K562 (cell line): ENCODE results near the gene LAMP1. TPM values are rescaled to one million over a fixed set of nuclear protein-coding genes. Genes with fewer than 3 reads are reported as not detected.

ENCODE experiments used
- ATAC-seq: fragments of 200-7000 bp; cut with Tn5 transposase; 3 replicates; pipeline ENCODE4 v1.9.1; 2020; ENCODE audit warnings: moderate library complexity
- BruUV-seq: library from RNA; stranded (reverse); fragments of 400-500 nt; replicated peaks from 2 replicates; lab custom pipeline; 2021; lab: Mats Ljungman, UMichigan
- CTCF ChIA-PET: fragments of 300-600 bp; formaldehyde crosslinking; extraction: SDS; loops from one replicate; lab custom pipeline; 2021; ENCODE audit warnings: low intra/inter-chr PET ratio; lab: Yijun Ruan, JAX
- POLR2A ChIA-PET: fragments of 300-600, 350-650 bp; sonication (Branson Sonifier 250); formaldehyde crosslinking; extraction: SDS; loops from one replicate; lab custom pipeline; 2021; ENCODE audit warnings: antibody characterized with exemption, inconsistent platforms; lab: Yijun Ruan, JAX
- DNase-seq, 4 experiments: peaks; one replicate each; pipeline versions ENCODE4 v3.0.0 to v3.0.0-alpha.2; 2011 to 2018; ENCODE audit warnings: low spot score in 3 of 4, mixed read lengths in 3 of 4; ENCODE audit errors: extremely low read depth in 1 of 4
- FAIRE-seq: peaks from 2 replicates; lab custom pipeline; 2011; peaks lifted over from hg19 to GRCh38; lab: Jason Lieb, UNC
- H2AFZ ChIP-seq: 2 replicates; pipeline ENCODE4 v1.6.0; 2011; ENCODE audit warnings: low read depth, low read length, control low read depth, inconsistent platforms
- H3K27ac ChIP-seq: fragments of 200-600 bp; 3 replicates; pipeline ENCODE4 v1.8.0; 2011; ENCODE audit warnings: low read depth, mild to moderate bottlenecking, control low read depth, inconsistent platforms, low read length, moderate library complexity, mixed read lengths; ENCODE audit errors: extremely low read depth
- H3K27me3 ChIP-seq, 2 experiments: fragments of 300-600 bp in 1 of 2; 2 replicates in 1 of 2; 3 replicates in 1 of 2; pipeline versions ENCODE4 v1.6.0 to v1.8.0; 2011; ENCODE audit warnings: inconsistent platforms in 2 of 2, low read length in 2 of 2, mild to moderate bottlenecking in 1 of 2, mixed read lengths in 1 of 2, moderate library complexity in 1 of 2; ENCODE audit not compliant: control insufficient read depth in 2 of 2, insufficient read depth in 2 of 2
- H3K36me3 ChIP-seq: fragments of 300-600 bp; 3 replicates; pipeline ENCODE4 v1.8.0; 2011; ENCODE audit warnings: mild to moderate bottlenecking, low read length, inconsistent platforms; ENCODE audit not compliant: control insufficient read depth, insufficient read depth
- H3K4me1 ChIP-seq, 2 experiments: fragments of 200-600 bp in 1 of 2; replicated peaks in 1 of 2; 2 replicates in 1 of 2; 3 replicates in 1 of 2; pipeline versions ENCODE4 v1.5.1 to v1.8.0; 2011; ENCODE audit warnings: inconsistent platforms in 2 of 2, low read length in 2 of 2, mild to moderate bottlenecking in 1 of 2, mixed read lengths in 1 of 2, moderate library complexity in 1 of 2; ENCODE audit not compliant: control insufficient read depth in 2 of 2, insufficient read depth in 2 of 2
- H3K4me2 ChIP-seq: 2 replicates; pipeline ENCODE4 v1.6.1; 2011; ENCODE audit warnings: low read length, control low read depth, inconsistent platforms, mixed read lengths; ENCODE audit not compliant: insufficient read depth
- H3K4me3 ChIP-seq: fragments of 200-600 bp; sonication (generic), shearing (Covaris generic); 2 replicates; pipeline ENCODE4 v1.5.1; 2016; ENCODE audit warnings: control low read depth, inconsistent platforms
- H3K79me2 ChIP-seq: fragments of 200-600 bp; 3 replicates; pipeline ENCODE4 v1.8.0; 2011; ENCODE audit warnings: low read length, inconsistent platforms; ENCODE audit not compliant: control insufficient read depth, insufficient read depth
- H3K9ac ChIP-seq, 2 experiments: 2 replicates each; pipeline versions ENCODE4 v1.6.0 to v1.6.1; 2011; ENCODE audit warnings: low read depth in 2 of 2, low read length in 2 of 2, control low read depth in 1 of 2, inconsistent platforms in 1 of 2, mild to moderate bottlenecking in 1 of 2, mixed read lengths in 1 of 2; ENCODE audit not compliant: insufficient read depth in 1 of 2
- H3K9me1 ChIP-seq: one replicate; pipeline ENCODE4 v1.6.0; 2011; ENCODE audit warnings: inconsistent platforms, mild to moderate bottlenecking, low read length, moderate library complexity; ENCODE audit not compliant: control insufficient read depth, insufficient read depth
- H3K9me3 ChIP-seq: replicated peaks from 2 replicates; pipeline ENCODE4 v1.5.1; 2011; ENCODE audit warnings: low read depth, low read length, inconsistent platforms; ENCODE audit not compliant: control insufficient read depth, insufficient read depth
- H4K20me1 ChIP-seq: replicated peaks from 2 replicates; pipeline ENCODE4 v1.6.1; 2011; ENCODE audit warnings: low read length, inconsistent platforms, mixed read lengths; ENCODE audit not compliant: control insufficient read depth, insufficient read depth
- E2F6 ChIP-seq, 2 experiments: IDR thresholded peaks; 2 replicates each; pipeline ENCODE4 v1.6.1; 2011; ENCODE audit warnings: borderline replicate concordance in 1 of 2, control low read depth in 1 of 2, low read depth in 1 of 2, low read length in 1 of 2, mild to moderate bottlenecking in 1 of 2, mixed read lengths in 1 of 2, moderate library complexity in 1 of 2; ENCODE audit not compliant: insufficient read depth in 1 of 2, insufficient read length in 1 of 2, poor library complexity in 1 of 2, severe bottlenecking in 1 of 2; ENCODE audit errors: extremely low read depth in 1 of 2
- ILK ChIP-seq: fragments of 450-650 bp; IDR thresholded peaks from 2 replicates; pipeline ENCODE4 v1.6.1; 2016; ENCODE audit warnings: missing genetic modification characterization, low read depth, mild to moderate bottlenecking, missing compliant biosample characterization, moderate library complexity, borderline replicate concordance
- ZBED1 ChIP-seq: IDR thresholded peaks from 2 replicates; pipeline ENCODE4 v1.6.1; 2014
- WGBS: fragments of 100-300 bp; shearing (Covaris generic); methylation state at CpG from one replicate; pipeline ENCODE4 v1.1.6; 2016; ENCODE audit warnings: low coverage, mixed read lengths; ENCODE audit not compliant: insufficient coverage; ENCODE audit errors: missing lambda C conversion rate; 5-methylcytosine and 5-hydroxymethylcytosine counted together
- in situ Hi-C: fragments of 300-500 bp; cut with MboI; formaldehyde crosslinking; loops from 4 replicates; pipeline ENCODE4 v1.15.0; 2018; ENCODE audit warnings: inconsistent platforms, mixed read lengths
- intact Hi-C: fragments of 100-400 bp; cut with micrococcal nuclease; formaldehyde crosslinking; loops from 2 replicates; pipeline ENCODE4 v1.14.2; 2022
- polyA plus RNA-seq, 8 experiments: library from polyadenylated mRNA; depleted of rRNA in 4 of 8; stranded (reverse) in 5 of 8; unstranded in 3 of 8; fragments of >200 nt; fragmentation: Nextera tagmentation in 2 of 8; fragmentation: Illumina TruSeq in 1 of 8; extraction: Ambion mirVana in 2 of 8; extraction: Trizol in 1 of 8; gene quantifications; 2 replicates each; pipeline versions ENCODE4 v1.2.1 to v1.2.3, GENCODE V29; 2011 to 2014; ENCODE audit warnings: inconsistent platforms in 1 of 8, missing spikeins in 1 of 8
- total RNA-seq, 7 experiments: library from RNA; depleted of rRNA in 6 of 7; stranded (reverse); fragments of >200 nt in 6 of 7; fragmentation: Illumina TruSeq in 2 of 7; extraction: Trizol in 2 of 7; gene quantifications; 2 replicates each; pipeline versions ENCODE4 v1.2.1 to v1.2.3, GENCODE V29; 2011 to 2021; ENCODE audit warnings: low replicate concordance in 1 of 7

The LAMP1 gene
- total and polyA plus RNA-seq, 9 of the 15 experiments (the other 6 are each of a cell fraction or from before 2014, with no cell fraction given), result 2.2 to 70.1 (median 30.5) TPM

GRCh38 chr13:113295776-113296175, 1.3 kb upstream of the LAMP1 start:
- no peak for ATAC-seq
- no peak overlapping the region for H3K27ac ChIP-seq
- H3K4me2 ChIP-seq, result no peak overlapping the region
- ChIA-PET POLR2A (no interaction called here), CTCF (no interaction called here)
- H3K4me3 ChIP-seq, result no peak overlapping the region
- 73% methylated on average over 6 of the region's 6 CpGs for WGBS
- H4K20me1 ChIP-seq, result 0 out of 2 replicates have a peak, but pooled peaks cover 4% of the 10 kb centered on the region
- in situ Hi-C loops, result no loop called here
- H2AFZ ChIP-seq, result no peak overlapping the region
- intact Hi-C loops, result loop anchor here (5.0 kb wide), 1 partner anchor 62 kb away; no protein-coding TSS in a partner anchor
- no peaks in the 10 kb centered on the region for H3K9me3 ChIP-seq
- peaks cover 4 to 26% of the 10 kb centered on the region in 2 experiments; a peak in 4 of 5 replicates for H3K4me1 ChIP-seq
- H3K9ac ChIP-seq, result no peak overlapping the region
- H3K9me1 ChIP-seq, result no peaks in the 10 kb centered on the region
- FAIRE-seq, result no peak
- H3K27me3 ChIP-seq, result peaks cover 0 to 3% of the 10 kb centered on the region in 2 experiments; a peak in 1 of 5 replicates
- BruUV-seq, result no TSS peak
- peaks cover 32% of the 10 kb centered on the region for H3K79me2 ChIP-seq
- peaks cover 2% of the 10 kb centered on the region; the same call in 1 of the 3 replicates for H3K36me3 ChIP-seq
- no peak for DNase-seq
- TF ChIP-seq ILK (tag), result no peak
- no peak for TF ChIP-seq ZBED1
- peak in 1 of 2 experiments; percentile 26 for TF ChIP-seq E2F6 (IDR thresholded peaks at IDR 0.05; ENCODE audit: borderline replicate concordance in 1 of 2, extremely low read depth in 1 of 2, insufficient read depth in 1 of 2, insufficient read length in 1 of 2, low read depth in 1 of 2, low read length in 1 of 2, poor library complexity in 1 of 2, severe bottlenecking in 1 of 2)
